HEK293 (cell line): ENCODE data around the gene RHOB.

ENCODE experiments used
- CTCF ChIP-seq: fragments of 450-650 bp; formaldehyde crosslinking; IDR thresholded peaks from 2 replicates; pipeline ENCODE4 v1.5.1; 2016; ENCODE audit warnings: missing biosample characterization, missing genetic modification characterization
- GLIS2 ChIP-seq: fragments of 450-650 bp; formaldehyde crosslinking; IDR thresholded peaks from 2 replicates; pipeline ENCODE4 v1.5.1; 2016; ENCODE audit warnings: missing biosample characterization, missing genetic modification characterization
- KLF10 ChIP-seq: fragments of 450-650 bp; IDR thresholded peaks from 2 replicates; pipeline ENCODE4 v1.5.1; 2018; ENCODE audit warnings: missing biosample characterization, mild to moderate bottlenecking, missing genetic modification characterization
- PRDM1 ChIP-seq: fragments of 450-650 bp; formaldehyde crosslinking; IDR thresholded peaks from 2 replicates; pipeline ENCODE4; 2016; ENCODE audit warnings: missing biosample characterization, missing genetic modification characterization
- TRIM28 ChIP-seq: IDR thresholded peaks from 2 replicates; pipeline ENCODE4 v1.6.1; 2011; ENCODE audit warnings: low read length, control low read depth, borderline replicate concordance
- WT1 ChIP-seq: fragments of 450-650 bp; formaldehyde crosslinking; IDR thresholded peaks from 2 replicates; pipeline ENCODE4 v1.5.1; 2016; ENCODE audit warnings: missing biosample characterization, missing genetic modification characterization
- YY2 ChIP-seq: fragments of 450-650 bp; formaldehyde crosslinking; IDR thresholded peaks from 2 replicates; pipeline ENCODE4 v1.5.1; 2016; ENCODE audit warnings: missing biosample characterization, missing genetic modification characterization
- ZNF274 ChIP-seq, 2 experiments: fragments of 200-500 bp in 1 of 2; fragments of 450-650 bp in 1 of 2; sonication (Bioruptor generic) in 1 of 2; formaldehyde crosslinking in 1 of 2; IDR thresholded peaks; 2 replicates each; pipeline versions ENCODE4 v1.5.1 to v1.6.1; 2014 to 2016; ENCODE audit warnings: borderline replicate concordance in 1 of 2, inconsistent platforms in 1 of 2, low read length in 1 of 2, missing biosample characterization in 1 of 2, missing genetic modification characterization in 1 of 2
- ZNF488 ChIP-seq: fragments of 450-650 bp; formaldehyde crosslinking; IDR thresholded peaks from 2 replicates; pipeline ENCODE4 v1.5.1; 2016; ENCODE audit warnings: missing biosample characterization, missing genetic modification characterization
- ZNF580 ChIP-seq: fragments of 450-650 bp; formaldehyde crosslinking; IDR thresholded peaks from 2 replicates; pipeline ENCODE4 v1.5.1; 2016; ENCODE audit warnings: missing biosample characterization, missing genetic modification characterization

GRCh38 chr2:20452551-20452950, 5.7 kb downstream of the RHOB start:
- TF ChIP-seq CTCF (tag by site-specific recombination) (peak; percentile 27; the same call in 1 of the 2 replicates), GLIS2 (tag by site-specific recombination) (no peak), ZNF488 (tag by site-specific recombination) (no peak), YY2 (tag by site-specific recombination) (no peak), KLF10 (no peak), TRIM28 (no peak), ZNF580 (tag by site-specific recombination) (no peak), WT1 (tag by site-specific recombination) (no peak), PRDM1 (tag by site-specific recombination) (no peak), ZNF274 (IDR thresholded peaks at IDR 0.05; ENCODE audit: low read length) (no peak), ZNF274 (tag by site-specific recombination; IDR thresholded peaks at IDR 0.05; ENCODE audit: borderline replicate concordance) (no peak)
